Measurements from ENCODE around the gene RHOB.

- TF ChIP-seq CTCF (IDR thresholded peaks at IDR 0.05), result no peak
- TF ChIP-seq POLR2A (IDR thresholded peaks at IDR 0.05), result no peak
Measured at GRCh38 chr2:20487392-20488174, 40.7 kb downstream of the RHOB start.

Measured in body of pancreas (tissue), 4 donors.